ENCODE results near the gene SCFD1.
"Not testable (repeated sequence)": the region's sequence is repeated elsewhere in the genome, so short reads cannot be mapped to it uniquely, and the experiment has no call there.

The SCFD1 gene, protein sequence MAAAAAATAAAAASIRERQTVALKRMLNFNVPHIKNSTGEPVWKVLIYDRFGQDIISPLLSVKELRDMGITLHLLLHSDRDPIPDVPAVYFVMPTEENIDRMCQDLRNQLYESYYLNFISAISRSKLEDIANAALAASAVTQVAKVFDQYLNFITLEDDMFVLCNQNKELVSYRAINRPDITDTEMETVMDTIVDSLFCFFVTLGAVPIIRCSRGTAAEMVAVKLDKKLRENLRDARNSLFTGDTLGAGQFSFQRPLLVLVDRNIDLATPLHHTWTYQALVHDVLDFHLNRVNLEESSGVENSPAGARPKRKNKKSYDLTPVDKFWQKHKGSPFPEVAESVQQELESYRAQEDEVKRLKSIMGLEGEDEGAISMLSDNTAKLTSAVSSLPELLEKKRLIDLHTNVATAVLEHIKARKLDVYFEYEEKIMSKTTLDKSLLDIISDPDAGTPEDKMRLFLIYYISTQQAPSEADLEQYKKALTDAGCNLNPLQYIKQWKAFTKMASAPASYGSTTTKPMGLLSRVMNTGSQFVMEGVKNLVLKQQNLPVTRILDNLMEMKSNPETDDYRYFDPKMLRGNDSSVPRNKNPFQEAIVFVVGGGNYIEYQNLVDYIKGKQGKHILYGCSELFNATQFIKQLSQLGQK

DNA sequence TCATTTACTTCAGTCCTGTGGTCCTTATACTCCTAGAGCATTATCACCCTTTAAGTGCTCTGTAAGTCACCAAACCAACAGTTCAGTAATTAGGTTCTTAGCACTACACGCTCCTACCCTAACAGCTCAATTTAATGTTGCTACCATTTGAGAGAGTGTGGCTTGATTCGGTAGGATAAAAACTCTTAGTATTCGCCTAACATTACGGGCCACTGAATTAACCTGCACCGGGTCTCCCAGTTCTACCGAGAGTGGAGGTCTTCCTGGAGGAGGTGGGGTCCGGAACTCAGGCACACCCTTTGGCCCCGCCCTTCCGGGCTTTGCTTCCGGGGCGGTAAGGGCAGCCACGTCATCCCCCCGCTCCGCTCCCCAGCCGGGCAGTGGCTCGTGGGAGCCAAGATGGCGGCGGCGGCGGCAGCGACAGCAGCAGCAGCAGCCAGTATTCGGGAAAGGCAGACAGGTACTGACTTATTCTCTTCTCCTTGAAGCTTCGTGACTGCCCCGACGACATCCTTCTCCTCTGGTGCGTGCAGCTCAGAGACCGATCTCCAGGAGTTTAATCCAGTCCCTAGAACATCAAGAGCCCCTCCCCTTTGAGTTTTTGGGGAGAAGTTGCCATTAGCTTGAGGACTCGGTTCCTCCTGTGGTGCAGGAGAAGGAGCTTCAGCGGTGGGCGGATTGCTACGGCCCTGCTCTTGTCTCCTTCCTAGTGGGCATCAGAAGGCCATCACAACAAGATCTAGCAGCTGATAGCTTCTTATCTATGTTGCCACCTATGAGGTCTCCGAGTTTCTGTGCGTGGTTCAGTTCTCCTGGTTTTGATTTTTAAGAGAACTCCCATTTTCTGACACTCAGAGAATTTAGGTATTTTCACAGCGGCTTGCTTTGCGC lies at the start of gene SCFD1:
SCFD1 (plus strand) TSS at position 380 of the 891 bp plus-strand sequence; CDS start at position 400, 20 bp downstream.
- DNase-seq, result peak; percentile 95

DNA sequence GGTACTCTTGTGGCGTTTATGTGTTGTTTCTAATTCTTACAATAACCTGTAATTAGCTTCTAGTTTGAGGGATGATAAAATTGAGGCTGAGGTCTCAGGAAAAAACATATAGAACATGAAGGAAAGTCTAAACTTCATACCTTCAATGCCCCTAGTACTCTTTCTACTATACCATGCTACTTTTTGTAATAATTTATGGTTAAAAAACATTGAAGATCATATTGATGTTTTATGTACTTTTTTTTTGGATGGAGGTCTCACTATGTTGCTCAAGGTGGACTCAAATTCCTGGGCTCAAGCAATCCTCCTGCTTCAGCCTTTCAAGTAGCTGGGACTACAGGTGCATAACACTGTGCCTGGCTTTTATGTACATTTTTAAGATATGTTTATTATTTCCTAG lies 49.3 kb upstream of the SCFD1 start:
- DNase-seq, result no peak

DNA sequence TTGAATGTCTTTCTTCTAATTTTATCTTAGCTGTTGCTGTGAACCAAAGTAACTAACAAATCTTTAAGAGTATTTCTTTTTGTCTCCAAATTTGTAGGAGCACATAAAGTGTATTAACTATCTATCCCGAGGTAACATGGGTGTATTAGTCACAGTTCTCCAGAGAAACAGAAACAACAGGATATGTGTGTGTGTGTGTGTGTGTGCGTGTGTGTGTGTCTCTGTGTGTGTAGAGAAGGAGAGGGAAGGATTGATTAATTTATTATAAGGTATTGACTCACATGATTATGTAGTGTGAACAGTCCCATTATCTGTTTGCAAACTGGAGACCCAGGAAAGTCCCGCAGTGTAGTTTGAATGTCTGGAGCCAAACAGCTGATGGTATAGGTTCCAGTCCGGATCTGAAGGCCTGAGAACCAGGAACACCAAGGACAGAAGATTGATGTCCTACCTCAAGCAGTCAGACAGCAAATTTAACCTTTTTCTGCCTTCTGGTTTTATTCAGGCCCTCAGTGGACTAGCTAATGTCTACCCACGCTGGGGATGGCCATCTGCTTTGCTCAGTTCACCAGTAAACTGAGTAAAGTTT lies 48.8 kb upstream of the SCFD1 start:
- no peak for DNase-seq

DNA sequence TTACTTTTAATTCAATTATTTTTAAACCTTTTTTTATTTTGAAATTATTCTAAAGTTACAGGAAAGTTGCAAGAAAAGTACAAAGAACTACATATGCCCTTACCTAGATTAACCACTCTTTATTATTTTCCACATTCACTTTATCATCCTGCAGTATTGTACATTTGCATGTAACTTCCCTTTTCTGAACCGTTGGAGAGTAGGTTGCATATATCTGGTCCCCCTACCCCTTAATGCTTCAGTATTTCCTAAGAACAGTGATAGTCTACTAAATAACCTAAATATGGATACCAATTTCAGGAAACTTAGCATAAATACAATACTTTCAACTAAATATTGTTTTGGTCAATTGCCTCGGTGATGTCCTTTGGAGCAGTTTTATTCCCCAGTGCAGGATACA lies 48.2 kb upstream of the SCFD1 start:
- no peak for DNase-seq

DNA sequence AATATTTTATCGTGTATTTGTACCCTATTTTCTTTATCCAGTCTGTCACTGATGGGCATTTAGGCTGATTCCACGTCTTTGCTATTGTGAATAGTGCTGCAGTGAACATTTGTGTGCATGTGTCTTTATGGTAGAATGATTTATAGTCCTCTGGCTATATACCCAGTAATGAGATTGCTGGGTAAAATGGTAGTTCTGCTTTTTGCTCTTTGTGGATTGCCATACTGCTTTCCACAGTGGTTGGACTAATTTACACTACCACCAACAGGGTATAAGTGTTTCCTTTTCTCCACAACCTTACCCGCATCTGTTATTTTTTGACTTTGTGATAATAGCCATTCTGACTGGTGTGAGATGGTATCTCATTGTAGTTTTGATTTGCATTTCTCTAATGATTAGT lies 47.3 kb upstream of the SCFD1 start:
- DNase-seq, result not testable (repeated sequence)

DNA sequence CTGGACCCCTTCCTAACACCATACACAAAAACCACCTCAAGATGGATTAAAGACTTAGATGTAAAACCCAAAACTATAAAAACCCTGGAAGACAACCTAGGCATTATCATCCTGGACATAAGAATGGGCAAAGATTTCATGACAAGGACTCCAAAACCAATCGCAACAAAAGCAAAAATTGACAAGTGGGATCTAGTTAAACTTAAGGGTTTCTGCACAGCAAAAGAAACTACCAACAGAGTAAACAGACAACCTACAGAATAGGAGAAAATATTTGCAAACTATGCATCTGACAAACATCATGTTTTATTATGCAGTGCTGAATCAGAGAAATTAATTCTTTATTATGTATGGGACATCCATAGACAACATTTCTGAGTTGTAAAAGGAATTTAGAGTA lies 45.8 kb upstream of the SCFD1 start:
- not testable (repeated sequence) for DNase-seq

DNA sequence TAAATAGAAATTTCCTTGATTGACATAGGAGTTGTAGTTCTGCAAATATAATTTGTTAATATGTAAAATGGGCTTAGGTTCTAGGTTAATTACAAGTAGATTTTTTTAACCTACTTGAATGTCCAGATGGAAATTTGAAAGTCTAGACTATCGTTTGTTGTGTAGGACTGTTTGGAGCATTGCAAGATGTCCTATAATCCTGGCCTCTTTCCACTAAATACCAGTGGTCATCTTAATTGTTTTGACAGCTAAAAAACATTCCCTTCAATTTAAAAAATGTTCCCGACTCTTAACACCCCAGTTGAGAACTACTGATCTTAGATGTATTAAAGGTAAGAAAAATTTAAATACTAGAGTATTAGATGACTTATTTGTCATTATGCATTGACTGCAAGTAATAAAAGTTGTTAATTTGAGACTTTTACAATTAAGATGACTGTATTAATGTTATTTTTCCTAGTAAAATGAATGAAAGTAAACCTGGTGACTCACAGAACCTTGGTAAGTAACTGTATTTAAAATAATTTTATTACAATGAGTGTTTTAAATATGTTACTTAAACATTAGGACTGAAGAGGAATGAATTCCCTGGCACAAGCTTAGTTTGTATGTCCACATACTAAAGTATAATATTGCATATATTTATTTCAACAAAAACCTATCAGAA lies 41.4 kb upstream of the SCFD1 start:
- no peak for DNase-seq

DNA sequence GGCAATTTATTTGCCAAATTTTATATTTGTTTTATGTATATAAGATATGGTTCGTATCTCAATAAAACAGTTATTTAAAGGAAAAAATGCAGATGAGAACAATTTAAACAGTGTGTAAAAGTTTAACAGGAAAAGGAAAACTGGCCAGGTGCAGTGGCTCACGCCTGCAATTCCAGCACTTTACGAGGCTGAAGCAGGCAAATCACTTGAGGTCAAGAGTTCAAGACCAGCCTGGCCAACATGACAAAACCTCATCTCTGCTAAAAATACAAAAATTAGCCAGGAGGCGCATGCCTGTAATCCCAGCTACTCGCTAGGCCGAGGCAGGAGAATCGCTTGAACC lies 40.9 kb upstream of the SCFD1 start:
- DNase-seq, result no peak

DNA sequence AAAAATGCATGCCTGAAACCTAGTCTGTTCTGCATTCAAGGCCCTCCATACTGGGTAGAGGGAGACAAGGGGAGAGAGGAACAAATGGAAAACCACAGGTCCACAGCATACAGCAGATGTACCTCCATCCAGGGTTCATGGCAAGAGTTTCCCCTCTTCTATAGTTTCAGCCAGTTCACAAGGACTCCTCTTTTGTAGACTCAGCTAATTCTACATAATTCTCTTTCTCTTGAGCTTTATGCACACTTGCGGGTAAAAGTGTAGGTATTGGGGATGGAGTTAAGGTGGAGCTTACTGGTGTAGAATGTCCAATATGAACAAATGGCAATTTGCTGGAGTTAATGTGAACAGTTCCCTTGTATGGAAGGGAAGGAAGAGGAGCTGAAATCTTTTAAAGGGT lies 39.7 kb upstream of the SCFD1 start:
- DNase-seq, result no peak

DNA sequence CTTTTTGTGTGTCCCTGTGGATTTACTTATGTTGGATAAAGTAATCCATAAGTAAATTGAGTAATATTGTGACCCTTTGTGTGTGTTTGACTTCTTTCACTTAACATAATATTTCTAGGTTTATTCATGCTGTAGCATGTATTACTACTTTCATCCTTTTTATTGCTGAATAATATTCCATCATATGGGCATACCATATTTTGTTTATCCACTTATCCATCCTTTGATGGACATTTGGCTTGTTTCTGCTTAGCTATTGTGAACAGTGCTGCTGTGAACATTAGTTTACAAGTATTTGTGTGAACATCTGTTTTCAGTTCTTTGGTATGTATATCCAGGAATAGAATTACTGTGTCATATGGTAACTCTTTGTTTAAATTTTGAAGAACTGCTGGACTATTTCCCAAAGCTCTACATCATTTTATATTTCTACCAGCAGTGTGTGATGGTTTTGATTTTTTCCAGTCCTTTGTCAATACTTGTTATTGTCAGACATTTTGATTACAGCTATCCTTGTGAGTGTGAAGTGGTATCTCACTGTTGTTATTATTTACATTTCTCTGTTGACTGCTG lies 38.0 kb upstream of the SCFD1 start:
- no peak for DNase-seq

DNA sequence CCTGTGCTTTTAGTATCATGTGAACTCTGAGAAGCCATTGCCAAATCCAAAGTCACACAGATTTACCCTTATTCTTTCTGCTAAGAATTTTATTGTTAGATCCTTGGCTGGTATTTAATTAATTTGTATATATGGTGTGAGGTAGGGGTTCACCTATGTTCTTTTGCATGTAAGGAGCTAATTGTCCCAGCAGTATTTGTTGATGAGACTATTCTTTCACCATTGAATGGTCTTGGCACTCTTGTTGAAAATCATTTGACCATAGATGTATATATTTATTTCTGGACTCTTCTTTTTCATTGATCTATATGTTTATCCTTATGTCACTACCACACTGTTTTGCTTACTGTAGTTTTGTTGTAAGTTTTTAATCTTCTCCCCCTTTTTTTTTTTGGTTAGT lies 36.9 kb upstream of the SCFD1 start:
- no peak for DNase-seq

DNA sequence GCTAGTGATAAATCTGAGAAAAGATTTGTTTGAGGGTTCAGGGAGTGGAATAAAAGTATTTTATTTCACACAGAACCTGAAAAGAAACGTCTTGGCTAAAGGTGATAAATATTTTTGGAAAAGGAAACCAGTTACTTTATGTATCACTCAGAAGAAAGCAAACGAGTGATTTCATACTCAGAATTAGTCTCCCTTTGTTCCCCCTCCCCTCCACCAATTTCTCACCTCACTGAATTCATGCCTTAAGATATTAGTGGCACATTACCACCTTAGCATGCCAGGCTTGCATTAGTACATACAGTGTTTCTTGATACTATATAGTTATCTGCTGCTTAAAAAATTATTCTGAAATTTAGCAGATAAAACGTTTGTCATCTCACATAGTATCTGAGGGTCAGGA lies 35.0 kb upstream of the SCFD1 start:
- no peak for DNase-seq

DNA sequence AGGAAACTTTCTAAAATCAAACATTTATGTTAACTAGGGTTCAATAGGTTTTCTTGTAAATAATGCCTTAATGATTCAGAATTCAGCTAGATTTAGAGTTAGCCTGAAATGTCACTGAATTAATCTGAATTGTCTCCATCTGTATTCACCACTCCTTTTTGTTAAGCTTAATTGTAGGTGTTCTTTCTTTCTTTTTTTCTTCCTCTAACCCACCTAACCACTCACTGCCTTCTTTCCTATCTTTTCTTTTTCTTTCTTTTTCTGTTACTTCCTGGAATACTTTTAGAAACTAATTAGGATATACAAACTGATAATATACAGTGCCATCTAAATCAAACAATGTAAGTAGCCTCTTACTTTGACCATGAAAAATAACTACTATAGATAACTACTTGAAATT lies 33.2 kb upstream of the SCFD1 start:
- DNase-seq, result no peak

DNA sequence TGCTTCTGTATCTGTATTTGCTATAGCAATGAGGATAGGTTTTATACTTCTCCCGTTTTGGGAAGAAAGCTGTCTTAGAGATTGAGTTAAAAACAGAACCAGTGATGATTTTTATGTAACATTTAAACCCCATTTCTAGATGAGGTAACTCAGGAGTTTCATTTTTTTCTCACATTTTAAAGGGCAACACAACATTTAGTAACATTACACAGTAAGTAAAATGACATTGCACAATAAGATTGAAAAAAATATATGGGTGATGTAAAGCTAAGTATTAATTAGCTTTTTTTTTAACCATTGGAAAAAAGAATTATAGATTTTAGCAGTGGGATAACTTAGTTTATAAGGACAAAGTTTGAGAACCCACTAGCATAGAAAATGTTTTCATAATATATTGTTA lies 25.2 kb upstream of the SCFD1 start:
- no peak for DNase-seq

DNA sequence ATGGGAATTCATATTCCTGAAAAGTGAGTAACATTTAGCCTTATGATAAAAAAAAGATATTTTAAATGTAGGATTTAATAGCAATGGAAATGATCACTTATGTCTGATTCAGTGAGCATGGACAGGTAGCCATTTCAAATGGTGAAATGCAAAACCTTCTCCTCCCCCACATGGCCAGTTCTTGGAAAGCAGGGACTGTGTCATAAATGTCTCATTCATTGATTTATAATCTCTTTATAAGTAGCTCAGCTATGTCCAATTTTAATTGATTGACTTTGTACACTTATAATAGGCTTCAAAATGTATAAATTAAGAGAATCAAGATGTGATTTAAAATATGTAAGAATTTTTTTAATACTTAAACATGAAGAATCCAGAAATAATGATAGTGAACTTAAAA lies 24.6 kb upstream of the SCFD1 start:
- DNase-seq, result no peak

DNA sequence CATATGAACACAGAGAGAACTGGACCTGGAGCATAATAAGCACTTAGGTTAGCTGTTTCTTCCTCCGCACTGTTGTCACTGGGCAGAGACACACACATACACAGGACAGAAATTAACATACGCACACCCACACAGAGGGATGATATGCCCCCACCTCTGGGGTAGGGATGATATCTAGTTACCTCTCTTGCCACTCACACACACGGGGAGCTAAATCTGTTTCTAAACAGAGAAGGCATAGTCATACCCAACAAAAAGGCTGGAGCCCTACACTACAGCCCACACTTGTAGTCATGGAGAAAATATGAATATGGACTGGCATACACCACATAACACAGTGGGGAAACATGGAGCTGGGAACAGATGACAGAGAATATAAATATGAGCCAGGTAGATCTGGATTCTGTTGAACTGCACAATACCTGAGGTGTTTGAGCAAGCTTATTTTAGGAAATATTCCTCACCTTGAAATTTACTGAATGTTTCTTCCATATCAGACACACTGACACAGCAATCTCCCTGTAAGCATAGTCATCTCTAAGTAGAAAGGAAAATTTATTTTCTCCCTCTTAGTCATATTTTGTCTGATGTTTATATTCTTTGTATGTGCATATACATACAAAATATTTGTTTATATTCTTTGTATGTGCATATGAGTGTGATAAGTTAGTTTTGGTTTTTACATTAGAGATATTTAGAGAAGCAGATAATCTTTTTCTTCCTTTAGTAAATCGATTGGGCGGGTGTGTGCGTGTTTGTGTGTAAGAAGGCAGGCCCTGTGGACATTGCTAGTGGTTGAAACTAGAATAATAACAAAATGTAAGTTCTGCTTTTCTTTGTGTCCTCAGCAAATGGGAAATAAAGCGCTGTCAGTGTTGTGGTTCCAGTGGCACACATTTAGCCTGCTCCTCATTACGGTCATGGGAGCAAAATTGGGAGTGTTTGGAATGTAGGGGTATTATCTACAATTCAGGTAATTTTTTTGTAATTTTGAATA lies 20.9 kb upstream of the SCFD1 start:
- DNase-seq, result no peak

DNA sequence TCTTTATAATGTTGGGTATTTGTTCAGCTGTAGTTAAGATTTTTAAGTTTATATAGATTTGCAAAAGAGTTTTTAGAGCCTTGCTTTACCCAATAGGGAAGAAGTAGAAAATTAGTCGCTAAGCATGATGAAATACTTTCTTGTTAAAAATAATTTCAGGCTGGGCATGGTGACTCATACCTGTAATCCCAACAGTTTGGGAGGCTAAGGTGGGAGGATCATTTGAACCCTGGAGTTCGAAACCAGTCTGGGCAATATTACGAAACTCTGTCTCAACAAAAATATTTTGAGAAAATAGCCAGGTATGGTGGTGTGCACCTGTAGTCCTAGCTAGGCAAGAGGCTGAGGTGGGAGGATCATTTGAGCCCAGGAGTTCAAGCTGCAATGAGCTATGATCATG lies 18.7 kb upstream of the SCFD1 start:
- no peak for DNase-seq

DNA sequence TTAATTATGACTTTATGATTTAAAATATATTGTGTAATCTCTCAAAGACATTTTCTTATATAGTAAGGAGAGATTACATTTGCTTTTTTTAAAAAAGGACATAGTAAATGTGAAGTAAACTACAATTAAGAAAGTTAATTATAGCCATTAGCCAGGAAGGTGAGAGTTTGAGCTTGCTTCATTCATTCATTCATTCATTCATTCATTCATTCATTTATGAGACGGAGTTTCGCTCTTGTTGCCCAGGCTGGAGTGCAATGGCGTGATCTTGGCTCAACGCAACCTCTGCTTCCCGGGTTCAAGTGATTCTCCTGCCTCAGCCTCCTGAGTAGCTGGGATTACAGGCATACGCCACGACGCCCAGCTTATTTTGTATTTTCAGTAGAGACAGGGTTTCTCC lies 17.4 kb upstream of the SCFD1 start:
- not testable (repeated sequence) for DNase-seq

DNA sequence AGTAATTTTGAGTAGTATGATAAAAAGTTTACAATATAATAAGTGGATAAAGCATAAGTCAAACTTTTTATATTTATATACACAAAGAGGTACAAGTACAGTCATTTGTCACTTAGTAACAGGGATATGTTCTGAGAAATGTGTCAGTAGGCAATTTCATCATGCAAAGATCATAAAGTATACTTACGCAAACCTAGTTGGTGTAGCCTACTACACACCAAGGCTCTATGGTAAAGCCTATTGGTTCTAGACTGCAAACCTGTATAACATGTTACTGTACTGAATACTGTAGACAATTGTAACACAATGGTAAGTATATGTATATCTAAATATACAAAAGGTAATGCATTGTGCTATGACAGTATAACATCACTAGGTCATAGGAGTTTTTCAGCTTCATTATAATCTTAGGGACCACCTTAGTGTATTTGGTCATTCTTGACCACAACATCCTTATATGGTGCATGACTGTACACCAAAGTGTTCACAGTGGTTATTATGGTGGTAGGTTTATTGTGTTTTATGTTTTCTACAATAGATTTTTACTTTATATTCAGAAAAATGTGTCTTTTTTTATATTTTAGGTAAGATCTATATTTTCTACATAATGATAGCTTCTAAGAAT lies 14.9 kb upstream of the SCFD1 start:
- DNase-seq, result no peak

DNA sequence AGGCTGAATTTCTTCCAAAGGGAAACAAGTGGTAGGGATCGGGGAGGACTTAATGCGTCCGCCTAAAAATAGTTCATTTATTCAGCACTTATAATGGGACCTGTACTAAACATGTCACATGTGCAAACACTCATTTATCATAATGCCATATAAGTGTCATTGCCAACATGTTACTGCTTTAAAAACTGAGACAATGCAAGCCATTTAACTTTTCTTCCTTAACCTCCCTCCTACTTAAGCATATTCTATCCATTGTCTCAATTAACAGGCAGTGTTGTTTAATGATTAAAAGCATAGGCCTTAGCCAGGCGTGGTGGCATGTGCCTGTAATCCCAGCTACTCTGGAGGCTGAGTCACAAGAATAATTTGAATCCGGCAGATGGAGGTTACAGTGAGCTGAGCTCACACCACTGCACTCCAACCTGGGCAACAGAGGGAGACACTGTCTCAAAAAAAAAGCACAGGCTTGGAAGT lies 13.5 kb upstream of the SCFD1 start:
- no peak for DNase-seq

All from activated CD8-positive, alpha-beta memory T cell treated with anti-CD3 and anti-CD28 coated beads, Interleukin-2, amount 50 U/mL, for 4 hours (primary cell).